HCT116 (cell line): ENCODE measurements around the gene CTIF. TPM values are rescaled to one million over a fixed set of nuclear protein-coding genes. Genes with fewer than 3 reads are reported as not detected.

Source experiments
- ATAC-seq: fragments of 200-7000 bp; cut with Tn5 transposase; 2 replicates; pipeline ENCODE4 v1.9.1; 2020; ENCODE audit warnings: mild to moderate bottlenecking, moderate library complexity
- BruUV-seq: library from RNA; stranded (reverse); fragments of 400-500 nt; replicated peaks from 2 replicates; lab custom pipeline; 2021; lab: Mats Ljungman, UMichigan
- CTCF ChIA-PET: fragments of 300-600 bp; sonication (Branson Sonifier 250); formaldehyde crosslinking; loops from one replicate; lab custom pipeline; 2021; ENCODE audit warnings: antibody characterized with exemption; lab: Charles Lee
- POLR2A ChIA-PET: fragments of 300-600, 350-600 bp; sonication (Branson Sonifier 250); formaldehyde crosslinking; loops from one replicate; lab custom pipeline; 2021; ENCODE audit warnings: antibody characterized with exemption; lab: Charles Lee
- RAD21 ChIA-PET, 2 experiments: fragments of 300-600 bp; sonication (Branson Sonifier 250); formaldehyde crosslinking; loops; one replicate each; lab custom pipeline; 2023; ENCODE audit warnings: low total read pairs in 2 of 2; ENCODE audit not compliant: uncharacterized antibody in 2 of 2, unreplicated experiment in 2 of 2, low non-redundant PET in 1 of 2; lab: Charles Lee
- DNase-seq: peaks from one replicate; pipeline ENCODE4 v3.0.0-alpha.2; 2010; ENCODE audit warnings: low read depth, low spot score
- H2AFZ ChIP-seq: fragments of 200-600 bp; shearing (Covaris generic), sonication (generic); 2 replicates; pipeline ENCODE4 v1.6.1; 2017; ENCODE audit warnings: low read depth, mixed run types, mixed read lengths, antibody characterized with exemption, low read length; ENCODE audit not compliant: poor library complexity, severe bottlenecking
- H3K27ac ChIP-seq: 2 replicates; pipeline ENCODE4 v1.5.1; 2012; ENCODE audit warnings: low read depth, low read length
- H3K27me3 ChIP-seq: fragments of 200-600 bp; sonication (generic); 2 replicates; pipeline ENCODE4 v1.6.1; 2016; ENCODE audit warnings: mixed run types, low read length, mixed read lengths; ENCODE audit not compliant: insufficient read depth
- H3K36me3 ChIP-seq, 2 experiments: fragments of 200-500 bp in 1 of 2; fragments of 200-600 bp in 1 of 2; sonication (Bioruptor generic) in 1 of 2; sonication (generic) in 1 of 2; 2 replicates each; pipeline versions ENCODE4 v1.5.1 to v1.6.1; 2014 to 2016; ENCODE audit warnings: low read length in 2 of 2, inconsistent platforms in 1 of 2, mixed read lengths in 1 of 2, mixed run types in 1 of 2; ENCODE audit not compliant: insufficient read depth in 2 of 2, control insufficient read depth in 1 of 2
- H3K4me1 ChIP-seq, 2 experiments: fragments of 200-600 bp in 1 of 2; sonication (generic) in 1 of 2; 2 replicates each; pipeline versions ENCODE4 v1.5.1 to v1.6.1; 2012 to 2017; ENCODE audit warnings: low read length in 2 of 2, inconsistent platforms in 1 of 2, mild to moderate bottlenecking in 1 of 2, mixed read lengths in 1 of 2, mixed run types in 1 of 2, moderate library complexity in 1 of 2; ENCODE audit not compliant: insufficient read depth in 2 of 2, control insufficient read depth in 1 of 2
- H3K4me2 ChIP-seq: fragments of 200-600 bp; sonication (generic); 2 replicates; pipeline ENCODE4 v1.6.1; 2017; ENCODE audit warnings: mixed run types, low read length, mixed read lengths
- H3K4me3 ChIP-seq, 2 experiments: fragments of 200-600 bp in 1 of 2; sonication (generic) in 1 of 2; replicated peaks in 1 of 2; 2 replicates each; pipeline ENCODE4 v1.5.1; 2011 to 2016; ENCODE audit warnings: low read length in 2 of 2, control low read depth in 1 of 2, low read depth in 1 of 2, mild to moderate bottlenecking in 1 of 2, mixed read lengths in 1 of 2, mixed run types in 1 of 2
- H3K79me2 ChIP-seq: fragments of 200-600 bp; sonication (generic); 2 replicates; pipeline ENCODE4 v1.6.1; 2017; ENCODE audit warnings: mild to moderate bottlenecking, mixed run types, low read length, moderate library complexity, mixed read lengths; ENCODE audit not compliant: insufficient read depth
- H3K9ac ChIP-seq: fragments of 200-600 bp; sonication (generic); 2 replicates; pipeline ENCODE4 v1.6.1; 2016; ENCODE audit warnings: low read length, mixed read lengths
- H3K9me2 ChIP-seq: fragments of 200-600 bp; sonication (generic), shearing (Covaris generic); 2 replicates; pipeline ENCODE4 v1.6.1; 2017; ENCODE audit warnings: mixed run types, mild to moderate bottlenecking, moderate library complexity; ENCODE audit not compliant: insufficient read depth
- H3K9me3 ChIP-seq, 2 experiments: fragments of 200-500 bp in 1 of 2; fragments of 200-600 bp in 1 of 2; sonication (Bioruptor generic) in 1 of 2; sonication (generic) in 1 of 2; 2 replicates each; pipeline ENCODE4 v1.6.1; 2014 to 2017; ENCODE audit warnings: low read length in 2 of 2, mixed read lengths in 2 of 2, inconsistent platforms in 1 of 2, low read depth in 1 of 2, mild to moderate bottlenecking in 1 of 2, mixed run types in 1 of 2, moderate library complexity in 1 of 2; ENCODE audit not compliant: control insufficient read depth in 1 of 2, insufficient read depth in 1 of 2
- H4K20me1 ChIP-seq: fragments of 200-600 bp; sonication (generic), shearing (Covaris generic); 2 replicates; pipeline ENCODE4 v1.6.1; 2017; ENCODE audit warnings: mixed run types, mild to moderate bottlenecking, moderate library complexity; ENCODE audit not compliant: insufficient read depth
- REST ChIP-seq: IDR thresholded peaks from 2 replicates; pipeline ENCODE4 v1.6.1; 2012; ENCODE audit warnings: low read depth
- ZBTB33 ChIP-seq: IDR thresholded peaks from 2 replicates; pipeline ENCODE4 v1.6.1; 2011; ENCODE audit warnings: mild to moderate bottlenecking, low read length, moderate library complexity; ENCODE audit not compliant: insufficient replicate concordance; ENCODE audit errors: extremely low read depth
- intact Hi-C: fragments of 100-400 bp; cut with micrococcal nuclease; formaldehyde crosslinking; loops from 2 replicates; pipeline ENCODE4 v1.10.0; 2022
- total RNA-seq: library from RNA; stranded (reverse); gene quantifications from one replicate; pipeline ENCODE4 v1.2.1, GENCODE V29; 2021; ENCODE audit not compliant: unreplicated experiment

CTIF gene
- total RNA-seq, 1 experiment from 2014 or later, result 19.7 TPM

GRCh38 chr18:48672671-48673340, 134.0 kb downstream of the CTIF start (continued):
- no peak for TF ChIP-seq REST
- TF ChIP-seq ZBTB33, result no peak
- TF ChIP-seq, all 23 proteins: peak for 0

GRCh38 chr18:48673456-48673852, 134.6 kb downstream of the CTIF start:
- no peak overlapping the region for H3K27ac ChIP-seq
- no peaks in the 10 kb centered on the region for H3K27me3 ChIP-seq
- no TSS peak for BruUV-seq
- DNase-seq (no peak), ATAC-seq (no peak)
- H3K36me3 ChIP-seq, result no peaks in the 10 kb centered on the region
- H3K9me3 ChIP-seq, result no peaks in the 10 kb centered on the region
- H4K20me1 ChIP-seq, result no peaks in the 10 kb centered on the region
- no peak overlapping the region for H3K4me2 ChIP-seq
- no peak for TF ChIP-seq ZBTB33
- ChIA-PET RAD21 (no interaction called here), POLR2A (no interaction called here), CTCF (interaction anchor here (0.9 to 2.2 kb wide), 2 partner anchors 197 to 567 kb away, joined by 3 to 7 read pairs; no protein-coding TSS in a partner anchor)
- no peaks in the 10 kb centered on the region for H3K79me2 ChIP-seq
- no peaks in the 10 kb centered on the region for H3K9me2 ChIP-seq
- no peak overlapping the region for H2AFZ ChIP-seq
- H3K9ac ChIP-seq, result no peak overlapping the region
- no peak overlapping the region for H3K4me3 ChIP-seq
- intact Hi-C loops, result loop anchor here (10.0 kb wide), 3 partner anchors 271 to 1531 kb away; no protein-coding TSS in a partner anchor
- H3K4me1 ChIP-seq, result peaks cover 0 to 7% of the 10 kb centered on the region in 2 experiments; a peak in 2 of 4 replicates
